Tibial nerve (tissue), 4 donors: Measurements from ENCODE around the gene AGXT. TPM values are rescaled to one million over a fixed set of nuclear protein-coding genes. Genes with fewer than 3 reads are reported as not detected.

Experiments used
- DNase-seq, 2 donors: peaks; one replicate each; pipeline ENCODE4 v3.0.0-alpha.2; 2019; ENCODE audit warnings: low spot score in 2 of 2
- H3K27ac ChIP-seq, 4 donors: fragments of 200-600 bp; sonication (generic) in 3 of 4; one replicate each; pipeline ENCODE4 v1.5.1; 2017 to 2019; ENCODE audit warnings: mild to moderate bottlenecking in 1 of 4
- H3K27me3 ChIP-seq, 2 donors: fragments of 200-600 bp; sonication (generic) in 1 of 2; one replicate each; pipeline versions ENCODE4 v1.5.1 to v1.6.0; 2017 to 2019
- H3K36me3 ChIP-seq, 3 donors: fragments of 200-600 bp; sonication (generic); one replicate each; pipeline ENCODE4 v1.5.1; 2018 to 2019
- H3K4me1 ChIP-seq, 4 donors: fragments of 200-600 bp; sonication (generic) in 3 of 4; one replicate each; pipeline ENCODE4 v1.5.1; 2017 to 2019
- H3K4me3 ChIP-seq, 4 donors: fragments of 200-600 bp; sonication (generic) in 3 of 4; one replicate each; pipeline ENCODE4 v1.5.1; 2017 to 2019; ENCODE audit warnings: mild to moderate bottlenecking in 1 of 4, moderate library complexity in 1 of 4
- H3K9me3 ChIP-seq, 4 donors: fragments of 200-600 bp; sonication (generic) in 3 of 4; one replicate each; pipeline ENCODE4 v1.5.1; 2017 to 2019
- CTCF ChIP-seq, 5 experiments: fragments of 200-600 bp in 3 of 5; fragments of 450-650 bp in 2 of 5; sonication (generic) in 3 of 5; IDR thresholded peaks; one replicate each; pipeline ENCODE4 v1.5.1; 2016 to 2019; ENCODE audit warnings: antibody characterized with exemption in 5 of 5, mild to moderate bottlenecking in 3 of 5, moderate library complexity in 2 of 5
- EP300 ChIP-seq, 2 donors: sonication (generic); formaldehyde crosslinking; IDR thresholded peaks; one replicate each; pipeline ENCODE4 v1.6.1; 2017; ENCODE audit warnings: antibody characterized with exemption in 2 of 2, mild to moderate bottlenecking in 1 of 2
- POLR2A ChIP-seq, 2 donors: fragments of 450-650 bp; IDR thresholded peaks; one replicate each; pipeline ENCODE4 v1.6.1; 2017; ENCODE audit warnings: antibody characterized with exemption in 2 of 2, mild to moderate bottlenecking in 2 of 2, moderate library complexity in 2 of 2
- WGBS, 2 donors: methylation state at CpG; one replicate each; pipeline ENCODE4 v1.1.5; 2018; 5-methylcytosine and 5-hydroxymethylcytosine counted together
- total RNA-seq, 4 donors: library from RNA; depleted of rRNA; stranded (reverse); fragments of >200 nt; gene quantifications; one replicate each; pipeline ENCODE4 v1.1.0, GENCODE V29; 2016

The AGXT gene
- total RNA-seq, 4 donors from 2014 or later, result 0.30 TPM; not detected in 3

DNA sequence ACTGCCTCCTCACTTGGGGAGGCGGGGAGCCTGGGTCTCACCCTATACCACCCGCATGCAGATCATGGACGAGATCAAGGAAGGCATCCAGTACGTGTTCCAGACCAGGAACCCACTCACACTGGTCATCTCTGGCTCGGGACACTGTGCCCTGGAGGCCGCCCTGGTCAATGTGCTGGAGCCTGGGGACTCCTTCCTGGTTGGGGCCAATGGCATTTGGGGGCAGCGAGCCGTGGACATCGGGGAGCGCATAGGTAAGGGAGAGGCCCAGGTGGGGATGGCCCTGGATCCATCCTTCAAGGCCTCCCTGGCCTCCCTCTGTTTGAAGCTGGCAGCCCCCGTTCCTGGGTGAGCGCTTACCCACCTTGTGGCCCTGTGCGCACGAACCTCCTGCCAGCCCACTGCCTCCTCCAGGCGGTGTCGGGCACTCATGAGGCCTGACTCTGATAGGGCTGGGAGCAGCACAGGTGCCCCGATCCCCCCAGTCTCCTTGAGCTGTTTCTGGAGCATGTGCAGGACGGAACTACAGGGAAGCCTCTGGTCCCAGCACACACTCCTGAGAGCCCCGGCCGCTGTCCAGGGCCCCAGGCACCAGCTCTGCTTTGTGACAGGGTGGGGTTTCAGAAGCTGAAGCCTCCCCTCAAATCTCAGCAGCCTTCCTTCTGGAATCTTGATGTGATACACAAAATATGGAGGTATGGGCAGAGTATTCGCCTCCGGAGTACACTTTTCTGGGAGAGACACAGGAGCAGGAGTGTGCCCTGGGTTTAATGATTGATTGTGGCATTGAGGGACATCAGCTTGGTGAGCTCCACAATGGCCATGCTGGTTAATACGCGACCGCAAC, 708 bp downstream of the AGXT start:
- no peak overlapping the region for H3K27ac ChIP-seq
- H3K4me1 ChIP-seq, result peaks cover 0 to 5% (median 0%) of the 10 kb centered on the region in 4 donors
- no peak for DNase-seq
- WGBS, 2 donors, result 90 to 92% methylated on average over 16 to 21 of the region's 25 CpGs
- no peak overlapping the region for H3K4me3 ChIP-seq
- H3K27me3 ChIP-seq, result no peaks in the 10 kb centered on the region
- no peaks in the 10 kb centered on the region for H3K36me3 ChIP-seq
- no peaks in the 10 kb centered on the region for H3K9me3 ChIP-seq
- TF ChIP-seq CTCF (IDR thresholded peaks at IDR 0.05) (no peak), POLR2A (IDR thresholded peaks at IDR 0.05) (no peak), EP300 (IDR thresholded peaks at IDR 0.05) (no peak)

DNA sequence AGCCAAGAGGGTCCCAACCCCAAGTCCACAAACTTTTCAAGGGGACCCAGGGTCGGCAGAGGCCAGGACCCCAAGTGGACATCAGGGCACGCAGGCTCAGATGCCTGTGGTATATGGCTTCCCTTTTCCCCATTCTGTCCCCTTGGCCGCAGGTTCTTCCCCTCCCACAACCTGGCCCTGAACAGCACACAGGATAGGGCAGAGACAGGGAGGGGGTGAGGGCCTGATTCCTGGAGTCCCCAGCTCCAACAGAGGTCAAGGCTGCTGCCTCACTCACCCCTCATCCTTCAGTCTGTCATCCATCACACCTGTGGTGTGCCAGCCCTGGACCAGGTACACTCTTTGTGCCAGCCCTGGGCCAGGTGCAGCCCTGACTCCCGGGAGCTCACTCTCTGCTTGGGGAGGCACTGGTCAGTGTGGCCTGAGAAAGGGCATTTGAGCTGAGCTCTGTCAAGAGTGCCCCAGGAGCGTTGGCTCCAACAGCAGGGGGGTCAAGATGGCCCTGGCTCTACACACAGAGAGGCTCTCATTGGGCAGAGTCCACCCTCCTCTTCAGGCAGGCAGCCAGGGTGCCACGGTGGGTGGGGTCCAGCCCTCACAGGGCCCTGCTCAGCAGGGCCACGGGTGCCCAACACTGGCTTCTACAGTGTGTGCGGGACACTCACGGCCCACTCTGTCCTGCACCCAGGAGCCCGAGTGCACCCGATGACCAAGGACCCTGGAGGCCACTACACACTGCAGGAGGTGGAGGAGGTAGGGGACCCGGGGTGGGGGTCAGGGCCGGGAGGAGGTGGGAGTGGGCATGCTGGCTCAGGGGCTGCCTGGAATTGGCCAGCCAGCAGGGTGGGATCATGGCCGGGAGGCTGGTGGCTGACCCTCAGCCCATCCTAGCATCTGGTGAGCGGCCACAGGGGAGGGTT, 1.6 kb downstream of the AGXT start:
- Histone ChIP-seq H3K27ac (no peak overlapping the region), H3K27me3 (no peaks in the 10 kb centered on the region), H3K9me3 (no peaks in the 10 kb centered on the region), H3K4me3 (no peak overlapping the region), H3K36me3 (no peaks in the 10 kb centered on the region), H3K4me1 (peaks cover 0 to 5% (median 0%) of the 10 kb centered on the region in 4 donors)
- 81 to 85% methylated on average over 5 to 12 of the region's 15 CpGs for WGBS, 2 donors
- TF ChIP-seq CTCF (IDR thresholded peaks at IDR 0.05), result no peak
- no peak for TF ChIP-seq POLR2A (IDR thresholded peaks at IDR 0.05)
- no peak for DNase-seq

DNA sequence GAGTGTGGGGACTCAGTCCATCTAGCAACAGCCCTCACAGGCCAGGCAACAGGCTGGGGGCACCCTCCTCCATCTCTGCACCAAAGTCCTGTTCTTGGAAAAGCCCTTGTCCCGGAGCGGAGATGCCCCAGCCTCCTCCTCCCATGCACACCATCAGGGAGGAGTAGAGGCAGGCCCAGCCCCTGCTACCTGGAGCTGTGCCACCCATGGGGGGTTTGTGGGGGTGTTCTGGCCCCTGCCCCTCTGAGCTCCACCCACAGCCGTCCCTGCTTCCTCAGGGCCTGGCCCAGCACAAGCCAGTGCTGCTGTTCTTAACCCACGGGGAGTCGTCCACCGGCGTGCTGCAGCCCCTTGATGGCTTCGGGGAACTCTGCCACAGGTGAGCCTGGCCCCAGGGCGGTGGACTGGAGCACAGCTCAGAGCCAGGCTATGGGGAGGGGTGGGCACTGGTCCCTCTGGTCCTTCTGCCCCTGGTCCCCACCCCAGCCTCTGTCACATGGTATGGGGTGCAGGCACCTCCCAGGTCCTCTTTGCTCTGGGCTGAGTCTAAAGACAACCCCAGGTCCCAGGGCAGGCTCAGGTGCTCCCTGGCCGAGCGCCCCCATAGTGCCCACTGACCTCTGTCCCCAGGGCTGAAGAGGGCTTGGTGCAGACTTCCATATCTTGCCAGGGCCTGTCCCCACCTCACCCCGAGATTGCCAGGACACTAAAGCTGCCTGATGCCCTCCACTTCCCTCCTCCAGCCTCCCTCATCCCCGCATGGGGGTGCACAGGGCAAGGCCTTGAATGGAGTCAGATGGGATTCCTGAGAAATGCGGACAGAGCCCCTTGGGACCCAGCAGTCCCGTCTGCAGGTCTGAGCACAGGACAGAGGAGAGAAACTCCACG, 2.7 kb downstream of the AGXT start:
- H3K4me1 ChIP-seq, result peaks cover 0 to 5% (median 0%) of the 10 kb centered on the region in 4 donors
- H3K36me3 ChIP-seq, result no peaks in the 10 kb centered on the region
- H3K27ac ChIP-seq, result no peak overlapping the region
- no peaks in the 10 kb centered on the region for H3K9me3 ChIP-seq
- DNase-seq, result no peak
- WGBS, 2 donors, result 72 to 86% methylated on average over 8 to 15 of the region's 16 CpGs
- no peak for TF ChIP-seq POLR2A (IDR thresholded peaks at IDR 0.05)
- no peak for TF ChIP-seq EP300 (IDR thresholded peaks at IDR 0.05)
- no peak for TF ChIP-seq CTCF (IDR thresholded peaks at IDR 0.05)
- H3K27me3 ChIP-seq, result no peaks in the 10 kb centered on the region
- H3K4me3 ChIP-seq, result no peak overlapping the region

GRCh38 chr2:240872317-240873097, 3.9 kb downstream of the AGXT start:
- H3K27ac ChIP-seq, result no peak overlapping the region
- H3K4me3 ChIP-seq, result no peak overlapping the region
- DNase-seq, result no peak
- no peaks in the 10 kb centered on the region for H3K36me3 ChIP-seq
- WGBS, 2 donors, result 83 to 85% methylated on average over 14 to 16 of the region's 17 CpGs
- H3K9me3 ChIP-seq, result no peaks in the 10 kb centered on the region
- TF ChIP-seq EP300 (IDR thresholded peaks at IDR 0.05), result no peak
- TF ChIP-seq POLR2A (IDR thresholded peaks at IDR 0.05), result no peak
- no peak for TF ChIP-seq CTCF (IDR thresholded peaks at IDR 0.05)
- H3K27me3 ChIP-seq, result no peaks in the 10 kb centered on the region
- H3K4me1 ChIP-seq, result peaks cover 0 to 5% (median 0%) of the 10 kb centered on the region in 4 donors
